Hepatocyte (in vitro differentiated cells): ENCODE measurements around the gene PLXNB1. TPM values are rescaled to one million over a fixed set of nuclear protein-coding genes. Genes with fewer than 3 reads are reported as not detected.

Source experiments
- DNase-seq: peaks from one replicate; pipeline ENCODE4 v3.0.0-alpha.2; 2016; ENCODE audit warnings: low spot score
- H2AFZ ChIP-seq: fragments of 200-600 bp; sonication (generic); 2 replicates; pipeline ENCODE4 v1.6.0; 2016; ENCODE audit warnings: antibody characterized with exemption, mild to moderate bottlenecking
- H3K27ac ChIP-seq: fragments of 200-600 bp; sonication (generic); 2 replicates; pipeline ENCODE4 v1.5.1; 2016; ENCODE audit warnings: mild to moderate bottlenecking
- H3K27me3 ChIP-seq: fragments of 200-600 bp; sonication (generic); 2 replicates; pipeline ENCODE4 v1.6.1; 2016
- H3K36me3 ChIP-seq: fragments of 200-600 bp; sonication (generic); replicated peaks from 2 replicates; pipeline ENCODE4 v1.5.1; 2016; ENCODE audit warnings: low read depth; ENCODE audit not compliant: insufficient read depth
- H3K4me1 ChIP-seq: fragments of 200-600 bp; sonication (generic); 2 replicates; pipeline ENCODE4 v1.5.1; 2016; ENCODE audit warnings: mild to moderate bottlenecking, moderate library complexity; ENCODE audit not compliant: insufficient read depth
- H3K4me2 ChIP-seq: fragments of 200-600 bp; sonication (generic); 2 replicates; pipeline ENCODE4 v1.6.0; 2016
- H3K4me3 ChIP-seq: fragments of 200-600 bp; sonication (generic); 2 replicates; pipeline ENCODE4 v1.5.1; 2016; ENCODE audit warnings: mild to moderate bottlenecking
- H3K79me2 ChIP-seq: fragments of 200-600 bp; sonication (generic); 2 replicates; pipeline ENCODE4 v1.6.0; 2017; ENCODE audit warnings: mild to moderate bottlenecking
- H3K9me2 ChIP-seq: fragments of 200-600 bp; sonication (generic); replicated peaks from 2 replicates; pipeline ENCODE4 v1.6.0; 2017; ENCODE audit warnings: mild to moderate bottlenecking; ENCODE audit not compliant: insufficient read depth
- H3K9me3 ChIP-seq: fragments of 200-600 bp; sonication (generic); 2 replicates; pipeline ENCODE4 v1.5.1; 2016; ENCODE audit warnings: low read depth, mild to moderate bottlenecking
- H4K20me1 ChIP-seq: fragments of 200-600 bp; sonication (generic); 2 replicates; pipeline ENCODE4 v1.6.0; 2016; ENCODE audit warnings: mild to moderate bottlenecking; ENCODE audit not compliant: insufficient read depth, poor library complexity, severe bottlenecking
- EZH2 ChIP-seq: fragments of 200-600 bp; sonication (generic); IDR thresholded peaks from 2 replicates; pipeline ENCODE4 v1.6.1; 2016; ENCODE audit warnings: antibody characterized with exemption, mild to moderate bottlenecking, borderline replicate concordance
- EZH2phosphoT487 ChIP-seq: fragments of 200-600 bp; sonication (generic); IDR thresholded peaks from one replicate; pipeline ENCODE4 v1.6.1; 2018; ENCODE audit warnings: antibody characterized with exemption, mild to moderate bottlenecking, low read depth, moderate library complexity; ENCODE audit not compliant: unreplicated experiment, severe bottlenecking
- WGBS: methylation state at CpG from one replicate; pipeline ENCODE4 v1.1.6; 2016; ENCODE audit warnings: low lambda C conversion rate; ENCODE audit errors: missing lambda C conversion rate; 5-methylcytosine and 5-hydroxymethylcytosine counted together
- polyA plus RNA-seq: library from polyadenylated mRNA; unstranded; fragments of >200 nt; fragmentation: Nextera tagmentation; extraction: Ambion mirVana; gene quantifications from 2 replicates; pipeline ENCODE4 v1.2.1, GENCODE V29; 2016
- total RNA-seq: library from RNA; depleted of rRNA; stranded (reverse); fragments of >200 nt; gene quantifications from 2 replicates; pipeline ENCODE4 v1.2.3, GENCODE V29; 2014
- TF ChIP-seq, protein P1 (sequence below): fragments of 200-600 bp; sonication (generic); IDR thresholded peaks from 2 replicates; pipeline ENCODE4 v1.5.1; 2016; ENCODE audit warnings: antibody characterized with exemption, mild to moderate bottlenecking; ENCODE audit not compliant: poor library complexity

The PLXNB1 gene
- total and polyA plus RNA-seq, 2 experiments from 2014 or later = 71.3 to 74.5 TPM

DNA sequence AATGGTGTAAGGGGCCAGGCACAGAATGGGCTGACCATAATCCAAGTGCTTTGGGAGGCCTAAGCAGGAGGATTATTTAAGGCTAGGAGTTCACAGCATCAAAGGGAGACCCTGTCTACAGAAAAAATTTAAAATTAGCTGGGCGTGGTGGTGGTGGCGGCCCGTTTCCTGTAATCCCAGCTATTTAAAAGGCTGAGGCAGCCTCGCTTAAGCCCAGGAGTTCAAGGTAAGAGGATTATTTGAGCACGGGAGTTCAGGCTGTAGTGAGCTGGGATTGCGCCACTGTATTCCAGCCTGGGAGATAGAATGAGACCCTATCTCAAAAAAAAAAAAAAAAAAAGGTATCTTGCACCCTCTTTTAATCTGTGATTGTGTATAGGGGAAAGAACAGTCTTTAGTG lies 12.1 kb upstream of the PLXNB1 start:
- DNase-seq = no peak
- H4K20me1 ChIP-seq = peaks cover 10% of the 10 kb centered on the region
- H2AFZ ChIP-seq = no peak overlapping the region
- H3K79me2 ChIP-seq = peaks cover 44% of the 10 kb centered on the region
- H3K4me1 ChIP-seq = peaks cover 16% of the 10 kb centered on the region
- no peaks in the 10 kb centered on the region for H3K27me3 ChIP-seq
- TF ChIP-seq EZH2phosphoT487 = no peak
- no peak for TF ChIP-seq EZH2
- TF ChIP-seq, protein P1, sequence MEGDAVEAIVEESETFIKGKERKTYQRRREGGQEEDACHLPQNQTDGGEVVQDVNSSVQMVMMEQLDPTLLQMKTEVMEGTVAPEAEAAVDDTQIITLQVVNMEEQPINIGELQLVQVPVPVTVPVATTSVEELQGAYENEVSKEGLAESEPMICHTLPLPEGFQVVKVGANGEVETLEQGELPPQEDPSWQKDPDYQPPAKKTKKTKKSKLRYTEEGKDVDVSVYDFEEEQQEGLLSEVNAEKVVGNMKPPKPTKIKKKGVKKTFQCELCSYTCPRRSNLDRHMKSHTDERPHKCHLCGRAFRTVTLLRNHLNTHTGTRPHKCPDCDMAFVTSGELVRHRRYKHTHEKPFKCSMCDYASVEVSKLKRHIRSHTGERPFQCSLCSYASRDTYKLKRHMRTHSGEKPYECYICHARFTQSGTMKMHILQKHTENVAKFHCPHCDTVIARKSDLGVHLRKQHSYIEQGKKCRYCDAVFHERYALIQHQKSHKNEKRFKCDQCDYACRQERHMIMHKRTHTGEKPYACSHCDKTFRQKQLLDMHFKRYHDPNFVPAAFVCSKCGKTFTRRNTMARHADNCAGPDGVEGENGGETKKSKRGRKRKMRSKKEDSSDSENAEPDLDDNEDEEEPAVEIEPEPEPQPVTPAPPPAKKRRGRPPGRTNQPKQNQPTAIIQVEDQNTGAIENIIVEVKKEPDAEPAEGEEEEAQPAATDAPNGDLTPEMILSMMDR = no peak
- peak overlapping the region; percentile 85 for H3K4me2 ChIP-seq
- 72% methylated on average over 6 of the region's 6 CpGs for WGBS
- H3K4me3 ChIP-seq = no peak overlapping the region
- H3K9me3 ChIP-seq = no peaks in the 10 kb centered on the region
- H3K36me3 ChIP-seq = no peaks in the 10 kb centered on the region
- peak overlapping the region; percentile 94 for H3K27ac ChIP-seq
- no peaks in the 10 kb centered on the region for H3K9me2 ChIP-seq

DNA sequence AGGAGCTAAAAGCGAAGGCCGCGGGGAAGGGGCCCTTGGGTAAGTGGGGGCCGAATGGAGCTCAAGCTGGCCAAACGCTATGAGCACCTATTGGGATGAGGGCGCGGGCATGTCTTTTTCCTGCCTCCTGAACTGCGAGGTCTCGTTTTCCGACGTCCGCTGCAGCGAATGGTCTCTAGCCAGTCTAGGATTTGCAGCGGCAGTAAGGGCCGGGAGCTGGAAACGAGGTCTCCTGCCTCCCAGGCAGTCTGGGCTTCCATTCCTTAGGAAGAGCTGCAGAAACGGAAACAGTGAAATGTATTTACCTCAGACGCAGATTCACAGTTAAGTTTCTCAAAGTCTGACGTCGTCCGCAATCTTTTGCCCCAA lies 10.7 kb upstream of the PLXNB1 start:
- H2AFZ ChIP-seq = peak overlapping the region; percentile 34
- H3K27me3 ChIP-seq = no peaks in the 10 kb centered on the region
- no peaks in the 10 kb centered on the region for H3K9me2 ChIP-seq
- H3K4me1 ChIP-seq = peaks cover 12% of the 10 kb centered on the region
- peak overlapping the region; percentile 59 for H3K4me3 ChIP-seq
- H4K20me1 ChIP-seq = peaks cover 10% of the 10 kb centered on the region
- peak overlapping the region; percentile 85 for H3K4me2 ChIP-seq
- TF ChIP-seq EZH2 = no peak
- no peak for TF ChIP-seq EZH2phosphoT487
- TF ChIP-seq, protein P1 = no peak
- WGBS = under 1% methylated on average over 21 of the region's 21 CpGs
- H3K9me3 ChIP-seq = no peaks in the 10 kb centered on the region
- no peaks in the 10 kb centered on the region for H3K36me3 ChIP-seq
- peak; percentile 32 for DNase-seq
- peaks cover 44% of the 10 kb centered on the region for H3K79me2 ChIP-seq
- H3K27ac ChIP-seq = peak overlapping the region; percentile 94

DNA sequence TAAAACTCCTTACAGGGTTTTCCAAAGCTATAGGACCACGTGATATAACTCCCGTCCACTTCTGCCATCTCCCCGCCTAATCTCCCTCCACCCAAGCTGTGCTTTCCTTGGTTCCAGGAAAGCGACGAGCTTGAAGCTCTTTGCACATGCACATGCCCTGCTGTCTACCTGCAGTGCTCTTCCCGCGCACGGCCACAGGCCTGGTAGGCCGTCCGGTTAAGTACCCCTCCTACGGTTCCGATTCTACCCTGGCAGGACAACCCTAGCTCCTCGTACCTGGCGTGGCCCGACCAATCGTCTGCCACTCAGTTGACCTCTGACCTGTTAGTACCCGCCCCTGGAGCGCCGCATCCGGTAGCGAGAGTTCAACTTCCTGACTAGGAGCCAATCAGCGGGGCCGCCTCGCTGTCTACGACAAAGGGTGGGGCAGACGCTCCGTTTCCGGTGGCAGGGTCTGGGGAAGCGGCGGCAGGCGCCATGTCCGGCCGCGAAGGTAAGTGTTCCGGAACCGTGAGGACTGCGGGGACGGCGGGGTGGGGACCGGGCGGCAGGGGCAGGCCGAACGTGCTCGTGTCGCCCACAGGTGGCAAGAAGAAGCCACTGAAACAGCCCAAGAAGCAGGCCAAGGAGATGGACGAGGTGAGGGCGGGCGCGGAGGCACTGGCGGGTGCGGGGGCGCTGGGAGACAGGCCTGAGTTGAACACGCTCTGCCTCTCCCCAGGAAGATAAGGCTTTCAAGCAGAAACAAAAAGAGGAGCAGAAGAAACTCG lies 10.1 kb upstream of the PLXNB1 start, which contains the start of the genes CCDC51 and TMA7:
TSS of gene CCDC51 (minus strand) at position 300 of the 770 bp plus-strand sequence. CDS start 4,991 bp downstream, outside the sequence.
TSS of gene TMA7 (plus strand) at position 438 of the 770 bp plus-strand sequence. CDS start at position 478, 40 bp downstream.
- no peaks in the 10 kb centered on the region for H3K27me3 ChIP-seq
- peaks cover 14% of the 10 kb centered on the region for H3K4me1 ChIP-seq
- no peaks in the 10 kb centered on the region for H3K36me3 ChIP-seq
- no peaks in the 10 kb centered on the region for H3K9me3 ChIP-seq
- peak; percentile 99 for DNase-seq
- WGBS = under 1% methylated on average over 54 of the region's 54 CpGs
- H3K9me2 ChIP-seq = no peaks in the 10 kb centered on the region
- peak within 1 kb of the TSS; percentile 34 for H2AFZ ChIP-seq
- peaks cover 49% of the 10 kb centered on the region for H3K79me2 ChIP-seq
- peak within 1 kb of the TSS; percentile 85 for H3K4me2 ChIP-seq
- TF ChIP-seq, protein P1 = no peak
- no peak for TF ChIP-seq EZH2phosphoT487
- peak within 1 kb of the TSS; percentile 59 for H3K4me3 ChIP-seq
- peaks cover 10% of the 10 kb centered on the region for H4K20me1 ChIP-seq
- H3K27ac ChIP-seq = peak within 1 kb of the TSS; percentile 94
